HCT116 (cell line): ENCODE data around the gene MBD3.

Experiments
- CEBPB ChIP-seq: IDR thresholded peaks from 2 replicates; pipeline ENCODE4 v1.6.1; 2012; ENCODE audit warnings: low read depth
- EZH2 ChIP-seq: fragments of 200-600 bp; sonication (generic); IDR thresholded peaks from 2 replicates; pipeline ENCODE4 v1.6.1; 2017; ENCODE audit warnings: antibody characterized with exemption, mixed run types
- JUND ChIP-seq: IDR thresholded peaks from 2 replicates; pipeline ENCODE4 v1.6.1; 2012
- POLR2A ChIP-seq: IDR thresholded peaks from 2 replicates; pipeline ENCODE4 v1.7.0; 2011; ENCODE audit warnings: borderline replicate concordance; ENCODE audit not compliant: insufficient read depth, insufficient read length; ENCODE audit errors: extremely low read depth
- POLR2AphosphoS5 ChIP-seq: IDR thresholded peaks from 2 replicates; pipeline ENCODE4 v1.6.1; 2011; ENCODE audit warnings: mild to moderate bottlenecking, low read depth, low read length, moderate library complexity
- RAD21 ChIP-seq: IDR thresholded peaks from 2 replicates; pipeline ENCODE4 v1.6.1; 2012; ENCODE audit warnings: low read depth, mild to moderate bottlenecking
- TF ChIP-seq, protein P1 (sequence below), 3 experiments: fragments of 200-600 bp in 1 of 3; sonication (generic) in 1 of 3; IDR thresholded peaks in 2 of 3; conservative IDR thresholded peaks in 1 of 3; 2 replicates each; pipeline ENCODE4 v1.5.1; 2012 to 2017; ENCODE audit warnings: low read depth in 2 of 3, low read length in 2 of 3, antibody characterized with exemption in 1 of 3, borderline replicate concordance in 1 of 3, control low read depth in 1 of 3, mild to moderate bottlenecking in 1 of 3, mixed read lengths in 1 of 3, mixed run types in 1 of 3, moderate library complexity in 1 of 3; ENCODE audit not compliant: insufficient read depth in 1 of 3

DNA sequence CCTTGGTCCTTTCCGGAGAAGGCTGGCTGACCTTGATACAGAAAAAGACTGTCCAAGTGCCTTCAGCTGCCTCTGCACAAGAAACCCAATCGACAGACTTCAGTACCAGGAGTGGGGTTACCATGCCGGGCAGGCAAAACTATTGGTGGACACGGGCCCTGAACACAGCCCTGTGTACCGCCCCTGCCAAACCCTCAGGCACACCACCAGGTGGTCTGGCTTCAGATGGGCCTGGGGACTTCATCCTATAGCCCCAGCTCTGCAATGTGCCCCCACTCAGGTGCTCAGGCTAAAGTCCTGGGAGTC is 42.2 kb upstream of the MBD3 start:
- TF ChIP-seq, protein P1, sequence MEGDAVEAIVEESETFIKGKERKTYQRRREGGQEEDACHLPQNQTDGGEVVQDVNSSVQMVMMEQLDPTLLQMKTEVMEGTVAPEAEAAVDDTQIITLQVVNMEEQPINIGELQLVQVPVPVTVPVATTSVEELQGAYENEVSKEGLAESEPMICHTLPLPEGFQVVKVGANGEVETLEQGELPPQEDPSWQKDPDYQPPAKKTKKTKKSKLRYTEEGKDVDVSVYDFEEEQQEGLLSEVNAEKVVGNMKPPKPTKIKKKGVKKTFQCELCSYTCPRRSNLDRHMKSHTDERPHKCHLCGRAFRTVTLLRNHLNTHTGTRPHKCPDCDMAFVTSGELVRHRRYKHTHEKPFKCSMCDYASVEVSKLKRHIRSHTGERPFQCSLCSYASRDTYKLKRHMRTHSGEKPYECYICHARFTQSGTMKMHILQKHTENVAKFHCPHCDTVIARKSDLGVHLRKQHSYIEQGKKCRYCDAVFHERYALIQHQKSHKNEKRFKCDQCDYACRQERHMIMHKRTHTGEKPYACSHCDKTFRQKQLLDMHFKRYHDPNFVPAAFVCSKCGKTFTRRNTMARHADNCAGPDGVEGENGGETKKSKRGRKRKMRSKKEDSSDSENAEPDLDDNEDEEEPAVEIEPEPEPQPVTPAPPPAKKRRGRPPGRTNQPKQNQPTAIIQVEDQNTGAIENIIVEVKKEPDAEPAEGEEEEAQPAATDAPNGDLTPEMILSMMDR (IDR thresholded peaks at IDR 0.05 in 2 of 3, conservative IDR thresholded peaks at IDR 0.05 in 1 of 3; ENCODE audit: borderline replicate concordance in 1 of 3, insufficient read depth in 1 of 3, low read depth in 2 of 3, low read length in 2 of 3) = no peak
- TF ChIP-seq EZH2 = no peak
- no peak for TF ChIP-seq POLR2A
- no peak for TF ChIP-seq RAD21
- no peak for TF ChIP-seq JUND
- no peak for TF ChIP-seq POLR2AphosphoS5
- TF ChIP-seq CEBPB = no peak
